T-cell (primary cell): ENCODE measurements around the gene FTCD. TPM values are rescaled to one million over a fixed set of nuclear protein-coding genes. Genes with fewer than 3 reads are reported as not detected.

ENCODE experiments used
- ATAC-seq, 4 experiments: fragments of 200-7000 bp in 3 of 4; fragments of 150-1000 bp in 1 of 4; cut with Tn5 transposase; replicated peaks in 1 of 4; 1 replicate in 3 of 4; 2 replicates in 1 of 4; pipeline ENCODE4 v1.10.0; 2021; ENCODE audit warnings: moderate library complexity in 3 of 4, mild to moderate bottlenecking in 2 of 4, moderate number of reproducible peaks in 1 of 4
- CTCF ChIA-PET, 2 donors: fragments of 300-600 bp; sonication (Branson Sonifier 250); formaldehyde crosslinking; loops; one replicate each; lab custom pipeline; 2022; ENCODE audit warnings: antibody characterized with exemption in 2 of 2; lab: Charles Lee
- POLR2A ChIA-PET, 2 donors: fragments of 300-600 bp; sonication (Branson Sonifier 250); formaldehyde crosslinking; loops; one replicate each; lab custom pipeline; 2022; ENCODE audit warnings: antibody characterized with exemption in 2 of 2; lab: Charles Lee
- DNase-seq, 35 experiments: peaks; one replicate each; pipeline versions ENCODE4 v3.0.0 to v3.0.0-alpha.2; 2013 to 2023
- H3K27ac ChIP-seq: one replicate; pipeline ENCODE4 v1.5.1; 2013; ENCODE audit warnings: low read length
- H3K27me3 ChIP-seq, 2 experiments: replicated peaks in 1 of 2; 1 replicate in 1 of 2; 2 replicates in 1 of 2; pipeline versions ENCODE4 v1.6.1 to v1.7.0; 2013; ENCODE audit warnings: low read length in 1 of 2, mixed read lengths in 1 of 2; ENCODE audit not compliant: control insufficient read depth in 2 of 2, insufficient read depth in 2 of 2; ENCODE audit errors: extremely low read depth in 1 of 2
- H3K36me3 ChIP-seq, 2 donors: 1 replicate in 1 of 2; 2 replicates in 1 of 2; pipeline versions ENCODE4 v1.6.1 to v1.7.0; 2013; ENCODE audit warnings: low read length in 1 of 2; ENCODE audit not compliant: control insufficient read depth in 2 of 2, insufficient read depth in 1 of 2; ENCODE audit errors: extremely low read depth in 1 of 2
- H3K4me1 ChIP-seq, 2 experiments: 1 replicate in 1 of 2; 2 replicates in 1 of 2; pipeline versions ENCODE4 v1.6.1 to v1.7.0; 2013; ENCODE audit warnings: low read length in 2 of 2, mixed read lengths in 1 of 2; ENCODE audit not compliant: insufficient read depth in 2 of 2, control insufficient read depth in 1 of 2; ENCODE audit errors: extremely low read depth in 1 of 2
- H3K4me3 ChIP-seq, 2 donors: 1 replicate in 1 of 2; 2 replicates in 1 of 2; pipeline versions ENCODE4 v1.5.1 to v1.7.0; 2013; ENCODE audit warnings: mild to moderate bottlenecking in 2 of 2, low read length in 1 of 2, moderate library complexity in 1 of 2; ENCODE audit not compliant: control insufficient read depth in 1 of 2; ENCODE audit errors: extremely low read depth in 1 of 2
- H3K9me3 ChIP-seq: 2 replicates; pipeline ENCODE4 v1.7.0; 2013
- H3K27ac Mint-ChIP-seq, 2 donors: one replicate each; pipeline ENCODE4 v1.8.0; 2020 to 2021; ENCODE audit warnings: mild to moderate bottlenecking in 2 of 2, mixed read lengths in 2 of 2
- H3K27me3 Mint-ChIP-seq, 2 donors: one replicate each; pipeline ENCODE4 v1.8.0; 2021 to 2022; ENCODE audit warnings: mixed read lengths in 2 of 2
- H3K36me3 Mint-ChIP-seq: one replicate; pipeline ENCODE4 v1.8.0; 2021; ENCODE audit warnings: mixed read lengths
- H3K4me1 Mint-ChIP-seq, 3 donors: one replicate each; pipeline ENCODE4 v1.8.0; 2020 to 2022; ENCODE audit warnings: mixed read lengths in 3 of 3, mild to moderate bottlenecking in 1 of 3
- H3K4me3 Mint-ChIP-seq, 3 donors: one replicate each; pipeline ENCODE4 v1.8.0; 2020 to 2022; ENCODE audit warnings: mild to moderate bottlenecking in 3 of 3, mixed read lengths in 3 of 3, moderate library complexity in 3 of 3
- H3K9me3 Mint-ChIP-seq, 3 donors: one replicate each; pipeline ENCODE4 v1.8.0; 2020 to 2022; ENCODE audit warnings: mixed read lengths in 3 of 3
- WGBS: methylation state at CpG from one replicate; pipeline ENCODE4 v1.1.5; 2013; ENCODE audit warnings: missing lambda C conversion rate; ENCODE audit not compliant: insufficient coverage; 5-methylcytosine and 5-hydroxymethylcytosine counted together
- total RNA-seq, 35 experiments: library from RNA in 6 of 35; stranded (reverse) in 6 of 35; fragments of 120-200 nt in 1 of 35; gene quantifications; one replicate each; pipeline versions ENCODE4 v1.2.1 to v1.2.4 and lab custom pipeline; 2013 to 2026

Gene FTCD
- total RNA-seq, 5 donors from 2014 or later (not counting 1 experiment from before 2014, with no cell fraction given) = 0.95 to 6.1 (median 2.5) TPM; not detected in 1

- no peak overlapping the region for H3K27ac Mint-ChIP-seq
Measured at GRCh38 chr21:46100020-46100419, 55.4 kb downstream of the FTCD start.

GRCh38 chr21:46099476-46099875, 55.9 kb downstream of the FTCD start:
- Histone ChIP-seq H3K27ac (no peak overlapping the region), H3K4me3 (peak overlapping the region in 1 of 2 donors; percentile 21), H3K27me3 (peaks cover 6 to 16% of the 10 kb centered on the region in 2 experiments), H3K9me3 (peaks cover 3% of the 10 kb centered on the region), H3K4me1 (peaks cover 0 to 23% of the 10 kb centered on the region in 2 experiments), H3K36me3 (no peaks in the 10 kb centered on the region)
- DNase-seq (peak in 3 of 35 experiments; percentile 6 to 22 (median 17)), ATAC-seq (no peak)
- peaks cover 7 to 24% (median 18%) of the 10 kb centered on the region in 3 donors for H3K9me3 Mint-ChIP-seq
- H3K27me3 Mint-ChIP-seq = peaks cover 27 to 53% of the 10 kb centered on the region in 2 donors
- POLR2A ChIA-PET = interaction anchor here in 1 of 2 donors (0.6 kb wide), 1 partner anchor 9 kb away, joined by 5 read pairs; no protein-coding TSS in a partner anchor
- H3K4me3 Mint-ChIP-seq = peak overlapping the region; percentile 37 to 71 (median 61)
- no peak overlapping the region for H3K27ac Mint-ChIP-seq
- H3K4me1 Mint-ChIP-seq = peaks cover 2 to 14% (median 6%) of the 10 kb centered on the region in 3 donors
- CTCF ChIA-PET = interaction anchor here in 1 of 2 donors (0.5 kb wide), 1 partner anchor 126 kb away, joined by 5 read pairs; no protein-coding TSS in a partner anchor
- 61% methylated on average over 7 of the region's 18 CpGs for WGBS
- peaks cover 10% of the 10 kb centered on the region for H3K36me3 Mint-ChIP-seq

More at GRCh38 chr21:46100020-46100419, 55.4 kb downstream of the FTCD start:
- Histone ChIP-seq H3K9me3 (peaks cover 3% of the 10 kb centered on the region), H3K4me3 (no peak overlapping the region), H3K27ac (no peak overlapping the region), H3K27me3 (peaks cover 8 to 16% of the 10 kb centered on the region in 2 experiments), H3K36me3 (no peaks in the 10 kb centered on the region), H3K4me1 (peaks cover 0 to 17% of the 10 kb centered on the region in 2 experiments)
- Mint-ChIP-seq H3K4me3 (peak overlapping the region in 2 of 3 donors; percentile 31 to 71), H3K9me3 (peaks cover 8 to 25% (median 18%) of the 10 kb centered on the region in 3 donors), H3K4me1 (peaks cover 2 to 14% (median 6%) of the 10 kb centered on the region in 3 donors), H3K27me3 (peaks cover 27 to 53% of the 10 kb centered on the region in 2 donors), H3K36me3 (peaks cover 10% of the 10 kb centered on the region)
- ATAC-seq (no peak), DNase-seq (no peak)
- ChIA-PET CTCF (no interaction called here), POLR2A (no interaction called here)
- 100% methylated on average over 1 of the region's 6 CpGs for WGBS

- CTCF ChIA-PET = interaction anchor here in 1 of 2 donors (0.5 kb wide), 1 partner anchor 125 kb away, joined by 5 read pairs; no protein-coding TSS in a partner anchor
- Histone ChIP-seq H3K9me3 (no peaks in the 10 kb centered on the region), H3K4me3 (peak overlapping the region; percentile 39 to 42), H3K27me3 (peaks cover 6 to 16% of the 10 kb centered on the region in 2 experiments), H3K36me3 (no peaks in the 10 kb centered on the region), H3K4me1 (peaks cover 0 to 29% of the 10 kb centered on the region in 2 experiments), H3K27ac (no peak overlapping the region)
- Mint-ChIP-seq H3K9me3 (peaks cover 4 to 14% (median 10%) of the 10 kb centered on the region in 3 donors), H3K27me3 (peaks cover 27 to 43% of the 10 kb centered on the region in 2 donors), H3K36me3 (peaks cover 3% of the 10 kb centered on the region), H3K4me1 (peaks cover 2 to 14% (median 6%) of the 10 kb centered on the region in 3 donors), H3K27ac (no peak overlapping the region), H3K4me3 (peak overlapping the region; percentile 59 to 71 (median 61))
- DNase-seq (peak in 11 of 35 experiments; percentile 13 to 41 (median 19)), ATAC-seq (peak; percentile 57 to 66 (median 59))
- WGBS = 3% methylated on average over 69 of the region's 94 CpGs
- POLR2A ChIA-PET = interaction anchor here in 1 of 2 donors (0.6 kb wide), 1 partner anchor 10 kb away, joined by 5 read pairs; no protein-coding TSS in a partner anchor
Measured at GRCh38 chr21:46098303-46099141, 56.9 kb downstream of the FTCD start.

GRCh38 chr21:46097336-46098293, 57.8 kb downstream of the FTCD start, which contains the start of gene COL6A2:
TSS of gene COL6A2 (plus strand) at chr21:46098112.
- Mint-ChIP-seq H3K36me3 (peaks cover 3% of the 10 kb centered on the region), H3K4me3 (peak within 1 kb of the TSS; percentile 59 to 71 (median 61)), H3K27me3 (peaks cover 24 to 34% of the 10 kb centered on the region in 2 donors), H3K4me1 (peaks cover 2 to 14% (median 6%) of the 10 kb centered on the region in 3 donors), H3K27ac (peak within 1 kb of the TSS; percentile 5 to 8), H3K9me3 (peaks cover 4 to 5% (median 5%) of the 10 kb centered on the region in 3 donors)
- Histone ChIP-seq H3K27ac (no peak within 1 kb of the TSS), H3K4me3 (peak within 1 kb of the TSS; percentile 39 to 42), H3K36me3 (no peaks in the 10 kb centered on the region), H3K9me3 (no peaks in the 10 kb centered on the region), H3K27me3 (peaks cover 6 to 16% of the 10 kb centered on the region in 2 experiments), H3K4me1 (peaks cover 0 to 38% of the 10 kb centered on the region in 2 experiments)
- peak; percentile 87 to 94 (median 90) for ATAC-seq
- ChIA-PET CTCF (no interaction called here), POLR2A (no interaction called here)
- DNase-seq = peak in 32 of 35 experiments; percentile 18 to 65 (median 40)
- 7% methylated on average over 66 of the region's 83 CpGs for WGBS

- no peak for ATAC-seq
- no peaks in the 10 kb centered on the region for H3K36me3 ChIP-seq
- H3K27ac ChIP-seq = no peak overlapping the region
- peak overlapping the region; percentile 45 to 57 (median 50) for H3K4me3 Mint-ChIP-seq
- ChIA-PET POLR2A (no interaction called here), CTCF (no interaction called here)
- peaks cover 0 to 40% of the 10 kb centered on the region in 2 experiments for H3K4me1 ChIP-seq
- peaks cover 2 to 14% (median 6%) of the 10 kb centered on the region in 3 donors for H3K4me1 Mint-ChIP-seq
- peak overlapping the region; percentile 5 to 50 for H3K27ac Mint-ChIP-seq
- no peaks in the 10 kb centered on the region for H3K9me3 Mint-ChIP-seq
- no peaks in the 10 kb centered on the region for H3K9me3 ChIP-seq
- H3K27me3 Mint-ChIP-seq = peaks cover 16 to 27% of the 10 kb centered on the region in 2 donors
- DNase-seq = peak in 4 of 35 experiments; percentile 6 to 20 (median 10)
- peaks cover 4 to 16% of the 10 kb centered on the region in 2 experiments for H3K27me3 ChIP-seq
- no peak overlapping the region for H3K4me3 ChIP-seq
- no peaks in the 10 kb centered on the region for H3K36me3 Mint-ChIP-seq
- WGBS = 91% methylated on average over 13 of the region's 16 CpGs
Measured at GRCh38 chr21:46096596-46097335, 58.6 kb downstream of the FTCD start.
